Peyer's patch (tissue), 4 donors: ENCODE results near the gene TMEM135. TPM values are rescaled to one million over a fixed set of nuclear protein-coding genes. Genes with fewer than 3 reads are reported as not detected.

Experiments
- DNase-seq, 3 donors: peaks; one replicate each; pipeline ENCODE4 v3.0.0-alpha.2; 2017 to 2019
- H3K27ac ChIP-seq, 4 donors: fragments of 200-600 bp; sonication (generic); one replicate each; pipeline ENCODE4 v1.5.1; 2016 to 2019
- H3K27me3 ChIP-seq, 2 donors: fragments of 200-600 bp; sonication (generic); one replicate each; pipeline ENCODE4 v1.5.1; 2019
- H3K36me3 ChIP-seq, 3 donors: fragments of 200-600 bp; sonication (generic); one replicate each; pipeline ENCODE4 v1.5.1; 2016 to 2019
- H3K4me1 ChIP-seq, 4 donors: fragments of 200-600 bp; sonication (generic); one replicate each; pipeline ENCODE4 v1.5.1; 2016 to 2019
- H3K4me3 ChIP-seq, 4 donors: fragments of 200-600 bp; sonication (generic); 1 replicate in 3 of 4; 2 replicates in 1 of 4; pipeline ENCODE4 v1.5.1; 2016 to 2019; ENCODE audit warnings: mild to moderate bottlenecking in 1 of 4
- H3K9me3 ChIP-seq, 4 donors: fragments of 200-600 bp; sonication (generic); one replicate each; pipeline ENCODE4 v1.5.1; 2016 to 2019; ENCODE audit warnings: mild to moderate bottlenecking in 1 of 4
- CTCF ChIP-seq, 6 experiments: fragments of 450-650 bp in 4 of 6; fragments of 200-600 bp in 2 of 6; sonication (generic) in 1 of 6; IDR thresholded peaks; one replicate each; pipeline ENCODE4 v1.5.1; 2017 to 2019; ENCODE audit warnings: antibody characterized with exemption in 6 of 6, mild to moderate bottlenecking in 3 of 6, moderate library complexity in 1 of 6
- POLR2A ChIP-seq, 2 donors: fragments of 450-650 bp; IDR thresholded peaks; one replicate each; pipeline ENCODE4 v1.5.1; 2017; ENCODE audit warnings: antibody characterized with exemption in 2 of 2, mild to moderate bottlenecking in 2 of 2, moderate library complexity in 2 of 2
- total RNA-seq, 4 donors: library from RNA; depleted of rRNA; stranded (reverse); fragments of >200 nt; gene quantifications; one replicate each; pipeline ENCODE4 v1.1.0, GENCODE V29; 2016

Gene TMEM135
- total RNA-seq, 4 donors from 2014 or later: 23.1 to 58.2 (median 40.1) TPM

GRCh38 chr11:87005569-87005921 lies 32.2 kb upstream of the TMEM135 start:
- no peak for DNase-seq
- Histone ChIP-seq H3K9me3 (no peaks in the 10 kb centered on the region), H3K36me3 (no peaks in the 10 kb centered on the region), H3K27me3 (no peaks in the 10 kb centered on the region), H3K4me3 (no peak overlapping the region), H3K4me1 (no peaks in the 10 kb centered on the region), H3K27ac (no peak overlapping the region)
- TF ChIP-seq POLR2A (IDR thresholded peaks at IDR 0.05): no peak
- no peak for TF ChIP-seq CTCF (IDR thresholded peaks at IDR 0.05)

GRCh38 chr11:87006035-87006434 lies 31.7 kb upstream of the TMEM135 start:
- Histone ChIP-seq H3K27ac (no peak overlapping the region), H3K4me3 (no peak overlapping the region), H3K27me3 (no peaks in the 10 kb centered on the region), H3K36me3 (no peaks in the 10 kb centered on the region), H3K9me3 (no peaks in the 10 kb centered on the region), H3K4me1 (no peaks in the 10 kb centered on the region)
- DNase-seq: no peak
- no peak for TF ChIP-seq CTCF (IDR thresholded peaks at IDR 0.05)
- no peak for TF ChIP-seq POLR2A (IDR thresholded peaks at IDR 0.05)

DNA sequence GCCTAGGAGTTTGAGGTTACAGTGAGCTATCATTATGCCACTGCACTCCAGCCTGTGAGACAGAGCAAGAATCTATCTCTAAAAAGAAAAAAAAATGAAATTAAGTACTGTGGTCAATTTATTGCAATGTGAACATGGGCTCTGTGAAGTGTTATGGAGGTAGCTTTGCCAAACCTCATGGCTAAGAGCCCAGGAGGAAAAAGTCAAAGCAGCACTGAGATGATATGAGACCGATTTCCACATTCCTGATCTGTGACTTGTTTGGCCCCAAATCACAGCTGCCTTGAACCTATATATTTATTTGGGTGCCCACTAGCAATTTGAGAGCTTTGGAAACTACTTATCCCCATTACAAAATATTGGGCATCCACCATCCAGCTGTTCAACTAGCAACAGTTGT lies 29.8 kb upstream of the TMEM135 start:
- no peak for DNase-seq
- no peaks in the 10 kb centered on the region for H3K9me3 ChIP-seq
- H3K4me1 ChIP-seq: no peaks in the 10 kb centered on the region
- no peak overlapping the region for H3K27ac ChIP-seq
- H3K36me3 ChIP-seq: no peaks in the 10 kb centered on the region
- TF ChIP-seq POLR2A (IDR thresholded peaks at IDR 0.05) (no peak), CTCF (IDR thresholded peaks at IDR 0.05) (no peak)
- H3K4me3 ChIP-seq: no peak overlapping the region
- H3K27me3 ChIP-seq: no peaks in the 10 kb centered on the region

GRCh38 chr11:87012089-87012488 lies 25.6 kb upstream of the TMEM135 start:
- no peak for TF ChIP-seq POLR2A (IDR thresholded peaks at IDR 0.05)
- no peak for TF ChIP-seq CTCF (IDR thresholded peaks at IDR 0.05)
- Histone ChIP-seq H3K9me3 (no peaks in the 10 kb centered on the region), H3K4me1 (no peaks in the 10 kb centered on the region), H3K27ac (no peak overlapping the region), H3K4me3 (no peak overlapping the region), H3K27me3 (no peaks in the 10 kb centered on the region), H3K36me3 (no peaks in the 10 kb centered on the region)
- no peak for DNase-seq

DNA sequence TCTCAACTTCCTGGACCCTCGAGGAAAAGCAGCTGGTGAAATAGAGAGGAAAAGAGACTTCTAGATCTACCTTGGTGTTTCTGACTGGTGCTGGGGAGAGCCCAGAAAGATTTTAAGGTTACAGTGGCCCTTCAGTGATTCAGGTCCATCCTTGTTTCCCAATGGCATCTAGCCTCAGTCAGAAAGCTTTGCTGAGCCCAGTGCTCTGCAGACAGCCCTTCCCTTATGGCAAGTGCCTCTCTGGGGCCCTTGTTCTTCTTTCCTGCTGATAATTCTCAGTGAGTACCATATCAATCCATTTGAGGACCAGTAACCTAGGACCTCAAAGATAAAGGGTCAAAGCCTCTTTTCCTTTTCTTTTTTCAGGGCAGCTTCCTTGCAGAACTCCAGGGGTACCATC lies 25.1 kb upstream of the TMEM135 start:
- Histone ChIP-seq H3K27me3 (no peaks in the 10 kb centered on the region), H3K9me3 (no peaks in the 10 kb centered on the region), H3K4me3 (no peak overlapping the region), H3K36me3 (no peaks in the 10 kb centered on the region), H3K4me1 (no peaks in the 10 kb centered on the region), H3K27ac (no peak overlapping the region)
- DNase-seq: no peak
- TF ChIP-seq CTCF (IDR thresholded peaks at IDR 0.05): no peak
- TF ChIP-seq POLR2A (IDR thresholded peaks at IDR 0.05): no peak
